ENCODE results near the gene PHLDA3.

DNA sequence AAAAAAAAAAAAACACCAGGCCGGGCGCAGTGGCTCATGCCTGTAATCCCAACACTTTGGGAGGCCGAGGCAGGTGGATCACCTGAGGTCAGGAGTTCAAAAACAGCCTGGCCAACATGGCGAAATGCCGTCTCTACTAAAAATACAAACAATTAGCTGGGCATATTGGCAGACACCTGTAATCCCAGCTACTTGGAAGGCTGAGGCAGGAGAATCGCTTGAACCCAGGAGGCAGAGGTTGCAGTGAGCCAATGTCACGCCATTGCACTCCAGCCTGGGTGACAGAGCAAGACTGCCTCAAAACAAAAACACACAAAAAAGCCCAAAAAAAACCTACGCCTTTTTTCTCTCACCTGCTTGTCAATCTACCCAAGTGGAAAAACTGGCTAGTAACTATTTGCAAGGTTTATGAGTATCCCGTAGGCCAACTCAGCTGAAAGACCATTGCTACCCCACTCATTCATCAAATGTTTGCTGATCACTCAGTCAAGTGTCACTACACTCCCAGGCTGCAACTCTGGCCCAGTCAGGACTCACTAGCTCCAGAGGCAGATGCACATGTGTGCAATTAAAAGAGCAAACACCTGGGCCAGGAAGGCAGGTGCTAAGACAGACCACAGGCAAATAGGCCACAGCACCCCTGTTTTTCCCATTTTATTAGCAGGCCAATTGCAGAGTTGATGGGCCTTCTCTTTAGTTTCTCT lies 36.0 kb upstream of the PHLDA3 start:
- TF ChIP-seq, protein P1, sequence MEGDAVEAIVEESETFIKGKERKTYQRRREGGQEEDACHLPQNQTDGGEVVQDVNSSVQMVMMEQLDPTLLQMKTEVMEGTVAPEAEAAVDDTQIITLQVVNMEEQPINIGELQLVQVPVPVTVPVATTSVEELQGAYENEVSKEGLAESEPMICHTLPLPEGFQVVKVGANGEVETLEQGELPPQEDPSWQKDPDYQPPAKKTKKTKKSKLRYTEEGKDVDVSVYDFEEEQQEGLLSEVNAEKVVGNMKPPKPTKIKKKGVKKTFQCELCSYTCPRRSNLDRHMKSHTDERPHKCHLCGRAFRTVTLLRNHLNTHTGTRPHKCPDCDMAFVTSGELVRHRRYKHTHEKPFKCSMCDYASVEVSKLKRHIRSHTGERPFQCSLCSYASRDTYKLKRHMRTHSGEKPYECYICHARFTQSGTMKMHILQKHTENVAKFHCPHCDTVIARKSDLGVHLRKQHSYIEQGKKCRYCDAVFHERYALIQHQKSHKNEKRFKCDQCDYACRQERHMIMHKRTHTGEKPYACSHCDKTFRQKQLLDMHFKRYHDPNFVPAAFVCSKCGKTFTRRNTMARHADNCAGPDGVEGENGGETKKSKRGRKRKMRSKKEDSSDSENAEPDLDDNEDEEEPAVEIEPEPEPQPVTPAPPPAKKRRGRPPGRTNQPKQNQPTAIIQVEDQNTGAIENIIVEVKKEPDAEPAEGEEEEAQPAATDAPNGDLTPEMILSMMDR (conservative IDR thresholded peaks at IDR 0.05 in 1 of 2, IDR thresholded peaks at IDR 0.05 in 1 of 2; ENCODE audit: low read depth in 1 of 2, low read length in 2 of 2) = no peak
- no peak for TF ChIP-seq EZH2 (IDR thresholded peaks at IDR 0.05; ENCODE audit: low read length, missing control alignments)

All from fibroblast of lung (primary cell).